GM21447 (cell line): Measurements from ENCODE around the gene CD96.
A peak's percentile ranks its signal among the peaks of the same experiment; 100 is the strongest.
"Not testable (repeated sequence)": the region's sequence is repeated elsewhere in the genome, so short reads cannot be mapped to it uniquely, and the experiment has no call there.

Experiments used
- ATAC-seq: cut with Tn5 transposase; IDR thresholded peaks from one replicate; pipeline ENCODE4 v1.9.1; 2021; ENCODE audit not compliant: unreplicated experiment

The CD96 gene

DNA sequence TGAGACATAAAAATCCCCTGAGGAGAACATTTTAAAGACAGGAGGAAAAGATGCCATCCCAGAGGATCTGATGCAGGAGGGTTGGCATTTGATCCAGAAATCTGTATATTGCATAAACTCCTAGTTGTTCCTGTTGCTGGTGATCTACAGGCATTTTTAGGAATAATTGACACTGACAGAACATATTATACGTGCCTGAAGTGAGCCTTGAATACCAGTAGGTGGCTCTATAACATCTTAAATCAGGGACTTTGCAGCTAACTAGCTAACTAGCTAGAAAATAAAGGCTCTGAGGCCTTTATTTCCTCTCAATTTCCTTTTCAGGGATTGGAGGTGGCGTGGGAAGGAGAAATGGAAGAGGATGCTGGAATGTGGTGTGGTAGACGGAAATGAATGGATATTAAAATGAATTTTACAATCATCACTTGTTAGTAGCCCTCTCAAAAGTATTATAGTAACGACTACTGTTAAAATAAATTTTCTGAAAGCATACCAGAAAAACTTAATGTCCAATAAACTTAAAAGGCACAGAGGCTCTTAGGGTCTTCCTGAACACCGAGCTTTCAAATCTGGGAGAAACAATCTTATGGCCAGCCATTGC is 127.0 kb downstream of the CD96 start:
- no peak for ATAC-seq

DNA sequence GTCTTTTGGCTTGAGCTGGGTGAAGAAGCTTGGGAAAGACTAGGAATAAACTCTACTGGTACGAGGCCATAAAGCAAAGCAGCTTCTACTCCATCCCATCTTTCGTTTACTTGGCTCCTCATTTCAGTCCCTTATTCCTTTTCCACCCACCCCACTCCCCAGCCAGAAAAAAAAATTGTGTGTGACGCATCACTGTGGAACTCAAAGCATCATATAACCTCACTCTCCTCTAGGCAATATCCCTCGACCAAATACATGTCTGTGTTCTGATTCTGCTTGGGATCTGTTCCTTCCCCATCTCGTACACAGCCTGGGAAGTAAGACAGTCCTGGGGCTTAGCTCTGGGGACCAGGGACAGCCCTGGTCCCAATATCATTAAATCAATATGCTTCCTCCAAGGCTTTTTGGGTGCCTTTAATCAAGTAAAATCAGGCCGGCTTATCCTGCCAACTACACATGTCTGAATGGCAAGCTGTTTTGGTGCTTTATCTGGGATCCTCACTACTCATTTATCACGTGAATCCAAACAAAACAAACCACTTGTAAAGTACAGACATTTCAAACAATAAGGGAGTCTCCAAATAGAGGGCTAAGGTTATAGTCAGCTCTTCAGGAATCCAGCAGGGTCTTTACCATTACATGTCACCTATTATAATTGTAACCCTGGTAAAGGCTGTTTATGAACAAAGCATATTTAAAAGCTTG is 128.1 kb downstream of the CD96 start:
- ATAC-seq, result no peak

DNA sequence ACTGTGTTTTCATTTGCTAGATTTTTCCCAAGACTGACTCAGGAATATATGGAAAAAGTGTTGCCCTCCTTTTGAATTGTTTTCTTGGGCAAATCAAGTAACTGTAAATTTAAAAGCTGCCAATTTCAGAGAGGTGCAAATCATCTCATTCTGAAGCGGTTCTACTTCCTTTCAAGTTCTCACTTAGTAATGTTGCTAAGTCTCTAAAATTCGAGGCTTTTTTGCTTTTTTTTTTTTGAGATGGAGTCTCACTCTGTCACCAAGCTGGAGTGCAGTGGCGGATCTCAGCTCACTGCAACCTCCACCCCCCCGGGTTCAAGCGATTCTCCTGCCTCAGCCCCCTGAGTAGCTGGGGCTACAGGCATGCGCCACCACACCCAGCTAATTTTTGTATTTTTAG is 130.5 kb downstream of the CD96 start:
- ATAC-seq, result not testable (repeated sequence)

DNA sequence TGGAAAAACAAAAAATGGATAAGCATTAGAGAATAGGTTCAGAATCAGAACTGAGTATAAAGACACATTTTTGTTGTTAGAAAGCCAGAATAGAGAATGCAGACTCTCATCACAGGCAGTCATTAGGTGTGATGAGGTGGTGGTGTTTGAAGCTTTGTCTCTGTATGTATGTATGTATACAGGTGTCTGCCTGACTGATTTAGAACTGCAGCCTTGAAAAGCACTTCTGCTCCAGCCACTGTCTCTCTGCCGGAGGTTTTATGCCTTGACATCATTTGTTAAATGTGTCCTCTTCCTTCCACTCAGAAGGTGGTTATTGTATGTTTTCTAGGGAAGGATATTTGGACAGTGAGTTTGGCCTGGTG is 133.8 kb downstream of the CD96 start:
- ATAC-seq, result no peak

DNA sequence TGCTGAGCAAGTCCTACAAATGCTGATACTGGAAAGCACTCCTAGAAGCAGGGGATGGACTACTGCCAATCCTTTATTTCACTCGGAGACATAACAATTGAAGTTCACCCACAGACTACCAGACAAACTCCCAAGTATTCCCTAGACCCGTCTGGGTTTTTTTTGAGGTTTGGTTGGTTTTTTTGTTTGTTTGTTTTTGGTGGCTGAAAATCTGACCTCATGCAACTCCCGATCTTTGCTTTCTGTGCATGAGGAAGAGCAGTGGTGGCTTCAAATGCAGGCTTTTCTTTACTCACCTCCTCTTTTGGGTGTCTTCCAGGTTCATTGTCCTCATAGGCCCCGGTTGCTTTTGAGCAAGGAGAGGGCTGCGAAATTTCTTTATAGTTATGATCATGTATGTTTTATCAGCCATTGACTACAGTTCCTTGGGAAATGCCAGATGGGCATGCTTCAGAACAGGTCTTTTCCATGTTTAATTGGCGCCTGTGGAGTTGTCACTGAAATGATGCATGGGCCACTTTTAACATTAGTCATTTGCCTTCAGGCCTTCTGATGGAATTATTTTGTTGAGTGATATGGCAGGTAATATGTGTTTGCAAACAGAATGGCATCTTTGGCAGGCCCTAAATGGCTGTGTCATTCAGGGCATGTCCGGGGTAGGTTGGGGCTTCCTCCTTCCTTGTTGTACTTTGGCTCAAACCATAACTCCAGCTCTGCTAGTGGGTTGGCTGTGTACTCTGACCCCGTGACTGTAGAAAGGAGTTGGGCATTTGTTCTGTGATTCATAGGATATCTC is 134.4 kb downstream of the CD96 start:
- peak; percentile 22 for ATAC-seq

DNA sequence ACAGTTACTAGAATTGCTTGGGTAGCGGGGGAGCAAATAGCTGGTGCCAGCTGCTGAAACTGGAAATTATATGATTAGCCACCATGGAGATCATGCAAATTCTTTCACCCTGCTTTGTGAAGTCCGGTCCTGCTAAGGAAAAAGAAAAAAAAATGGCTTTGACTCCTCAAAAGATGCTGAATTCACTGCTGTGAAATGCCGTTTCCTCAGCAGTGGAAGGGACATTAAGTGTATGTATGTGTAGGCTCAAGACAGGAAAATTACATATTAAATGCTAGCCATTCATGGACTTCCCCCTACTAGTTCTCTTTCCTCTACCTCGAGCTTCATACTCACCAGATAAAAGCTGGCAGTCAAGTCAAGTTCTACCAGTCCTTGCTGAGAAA is 135.0 kb downstream of the CD96 start:
- no peak for ATAC-seq

DNA sequence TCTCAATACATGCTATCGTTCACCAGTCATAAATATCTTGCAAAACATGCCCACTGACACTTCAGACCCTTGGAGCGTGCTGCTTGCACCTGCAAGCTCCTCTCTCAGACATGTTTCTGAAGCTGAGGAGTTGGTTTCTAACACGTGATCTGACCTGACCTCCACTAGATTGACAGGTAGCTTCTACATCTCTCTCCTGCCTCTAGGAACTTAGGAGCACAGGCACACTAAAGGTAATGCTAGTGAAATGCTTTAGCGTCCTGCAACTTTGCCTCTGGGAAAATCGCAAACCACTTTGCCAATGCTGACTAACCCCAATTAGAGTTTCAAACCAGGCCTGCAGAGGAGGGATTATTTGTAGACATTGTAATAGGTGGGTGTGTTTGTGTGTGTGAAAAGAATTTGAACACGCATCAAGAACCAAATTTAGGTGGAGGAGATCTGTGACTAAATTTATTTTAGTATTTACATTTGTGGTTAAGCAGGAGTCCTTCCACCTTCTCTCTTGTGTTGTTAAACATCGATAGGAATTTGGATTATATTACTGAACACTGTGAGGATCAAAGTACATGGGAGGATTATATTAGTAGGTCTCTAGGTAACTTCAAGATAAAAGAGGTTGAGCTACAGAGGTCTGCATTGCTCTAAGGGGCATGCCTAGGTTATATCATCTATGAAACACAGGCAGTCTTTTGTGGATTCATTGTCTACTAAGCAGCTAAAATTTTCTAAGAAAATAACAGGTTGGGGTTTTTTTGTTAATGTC is 139.8 kb downstream of the CD96 start:
- no peak for ATAC-seq

DNA sequence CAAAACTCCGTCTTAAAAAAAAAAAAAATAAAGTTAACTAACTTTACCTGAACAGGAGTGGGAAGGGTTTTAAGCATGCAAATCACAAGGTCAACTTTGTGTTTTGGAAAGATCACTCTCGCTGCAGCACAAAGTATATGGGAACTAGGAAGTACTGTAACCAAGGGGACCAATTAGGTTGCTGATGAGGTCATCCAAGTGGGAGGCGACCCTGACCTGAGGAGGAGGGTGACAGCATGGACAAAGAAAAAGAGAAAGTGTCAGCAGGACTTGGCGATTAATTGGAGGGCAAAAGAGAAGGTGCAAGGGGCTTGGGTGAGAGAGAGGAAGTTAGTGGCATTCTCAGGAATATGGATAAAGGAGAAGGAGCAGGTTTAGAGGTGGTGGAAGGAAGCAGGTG is 142.6 kb downstream of the CD96 start:
- no peak for ATAC-seq

DNA sequence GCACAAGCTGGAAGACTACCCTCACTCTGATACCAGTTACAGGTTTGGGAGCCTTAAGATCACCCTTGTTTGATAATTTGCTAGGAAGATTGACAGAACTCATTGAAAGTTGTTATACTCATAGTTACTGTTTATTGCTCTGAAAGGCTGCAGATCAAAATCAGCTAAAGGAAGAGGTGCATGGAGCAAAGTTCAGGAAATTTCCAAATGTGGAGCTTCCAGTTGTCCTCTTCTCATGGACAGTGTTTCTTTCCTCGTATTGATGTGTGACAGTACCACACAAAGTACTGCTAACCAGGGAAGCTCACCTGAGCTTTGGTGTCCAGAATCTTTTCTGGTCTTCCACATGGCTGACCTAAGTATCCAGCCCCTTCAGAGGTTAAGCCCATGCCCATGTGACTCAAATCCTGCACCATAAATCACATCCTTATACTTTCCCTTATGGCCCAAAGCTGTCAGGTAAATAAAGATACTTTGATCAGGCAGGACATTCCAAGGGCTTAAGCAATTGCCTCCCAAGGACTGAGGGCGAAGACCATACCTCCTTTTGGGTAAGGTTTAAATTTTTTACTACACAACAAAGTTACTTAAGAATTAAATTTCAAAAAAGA is 146.3 kb downstream of the CD96 start:
- no peak for ATAC-seq

DNA sequence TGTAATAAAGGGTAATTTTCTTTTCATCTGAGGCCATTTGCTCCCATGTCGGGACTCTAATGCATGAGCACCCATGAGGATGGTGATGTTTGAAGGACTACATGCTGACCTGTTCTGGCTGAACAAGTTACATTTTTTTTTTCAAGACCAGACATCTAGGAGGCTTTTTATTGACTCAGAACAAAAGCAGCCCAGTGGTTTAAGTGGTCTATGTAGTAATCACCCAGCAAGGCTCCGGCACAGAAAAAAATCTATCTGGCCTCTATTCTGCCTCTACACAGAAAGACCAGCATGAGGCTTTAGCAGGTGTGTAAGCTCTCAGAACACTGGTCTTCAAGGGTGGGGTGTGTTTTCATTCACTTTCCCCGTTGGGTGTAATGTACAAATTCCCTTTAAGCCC is 148.2 kb downstream of the CD96 start:
- peak; percentile 59 for ATAC-seq

DNA sequence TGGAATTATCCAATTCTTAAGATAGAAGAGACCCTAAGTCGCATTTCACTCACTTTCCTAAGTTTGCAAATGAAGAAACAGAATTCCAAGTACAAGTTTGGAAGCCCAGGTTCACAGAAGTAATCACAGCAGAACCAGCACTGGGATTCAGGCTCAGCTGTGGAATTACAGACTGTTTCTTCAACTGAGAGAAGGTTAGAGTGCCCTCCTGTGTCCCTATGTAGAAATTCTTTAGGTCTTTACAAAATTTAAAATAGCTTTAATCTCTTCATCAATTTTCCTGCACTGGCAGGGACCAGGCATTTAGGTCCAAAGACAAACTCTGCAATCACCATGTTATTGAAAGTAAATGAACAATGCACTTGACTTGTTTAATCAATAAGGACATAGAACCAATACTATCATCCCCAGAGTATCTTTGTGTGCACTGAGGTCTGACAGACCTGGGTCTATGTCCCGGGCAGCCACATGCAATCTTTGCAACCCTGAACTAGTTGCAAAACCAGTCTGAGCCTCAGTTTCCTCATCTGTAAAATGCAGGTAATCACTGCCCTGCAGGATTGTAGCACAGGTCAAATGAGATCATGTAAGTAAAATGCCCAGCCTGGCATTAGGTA is 149.4 kb downstream of the CD96 start:
- ATAC-seq, result no peak

DNA sequence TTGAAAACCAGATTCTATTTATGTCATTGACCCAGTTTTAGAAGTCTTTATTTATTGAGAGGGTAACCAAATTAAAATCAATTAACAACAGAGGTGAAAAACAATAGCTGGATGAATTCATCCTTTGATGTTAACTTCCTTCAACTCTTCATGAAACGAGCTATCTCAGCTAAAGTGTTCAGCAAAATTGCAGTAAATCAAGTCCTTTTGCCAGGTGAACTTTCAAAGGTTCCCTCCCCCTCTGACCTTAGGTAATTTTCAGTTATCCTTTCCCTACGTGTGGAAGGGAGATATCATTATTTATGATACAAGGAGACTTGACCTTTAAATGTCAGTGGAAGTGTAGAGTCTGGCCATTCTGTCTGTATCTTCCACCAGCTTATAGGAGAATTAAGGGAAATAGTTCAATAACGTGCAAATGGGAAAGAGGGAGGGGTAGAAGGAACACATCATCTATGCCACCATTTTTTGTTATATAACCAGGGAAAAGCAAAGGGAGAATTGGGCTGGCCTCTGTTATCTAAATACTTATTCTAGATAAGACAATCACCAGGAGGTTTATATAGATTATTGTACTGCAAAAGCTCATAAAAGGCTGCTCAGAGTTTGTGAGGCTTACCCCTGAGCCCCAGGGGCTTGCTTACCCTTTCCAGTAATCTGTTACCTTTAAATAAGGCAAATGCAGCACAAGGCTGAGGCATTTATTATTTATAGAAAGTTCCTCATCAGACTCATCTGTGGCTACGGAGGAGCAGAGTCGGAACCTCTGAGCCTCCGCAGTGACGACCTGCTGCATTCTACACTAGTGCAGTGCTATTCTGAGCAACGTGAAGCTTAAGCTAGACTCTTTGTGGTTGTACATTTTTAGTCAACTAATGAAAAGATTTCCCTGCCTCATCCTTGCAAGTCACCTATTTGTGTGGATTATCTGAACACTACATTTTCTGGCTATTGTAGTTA is 150.9 kb downstream of the CD96 start:
- ATAC-seq, result peak; percentile 38

DNA sequence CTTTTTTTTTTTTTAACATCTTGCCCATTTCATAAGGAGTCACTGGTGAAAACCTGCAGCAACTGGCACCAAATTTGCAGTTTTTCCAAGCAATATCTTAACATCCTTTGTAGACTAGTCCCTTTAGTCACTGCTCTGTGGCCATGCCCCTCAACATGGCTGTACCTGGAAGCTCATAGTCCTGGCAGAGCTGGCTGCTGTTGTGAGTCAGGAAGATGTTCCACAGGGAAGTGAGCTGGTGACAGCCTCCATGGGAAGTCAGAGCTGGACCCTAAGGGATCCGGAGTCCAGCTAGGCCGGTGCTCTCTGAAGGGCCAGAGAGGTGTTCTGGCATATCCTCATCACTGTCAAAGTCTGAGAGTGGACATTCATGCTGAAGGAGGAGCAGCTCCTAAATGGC is 152.5 kb downstream of the CD96 start:
- no peak for ATAC-seq

DNA sequence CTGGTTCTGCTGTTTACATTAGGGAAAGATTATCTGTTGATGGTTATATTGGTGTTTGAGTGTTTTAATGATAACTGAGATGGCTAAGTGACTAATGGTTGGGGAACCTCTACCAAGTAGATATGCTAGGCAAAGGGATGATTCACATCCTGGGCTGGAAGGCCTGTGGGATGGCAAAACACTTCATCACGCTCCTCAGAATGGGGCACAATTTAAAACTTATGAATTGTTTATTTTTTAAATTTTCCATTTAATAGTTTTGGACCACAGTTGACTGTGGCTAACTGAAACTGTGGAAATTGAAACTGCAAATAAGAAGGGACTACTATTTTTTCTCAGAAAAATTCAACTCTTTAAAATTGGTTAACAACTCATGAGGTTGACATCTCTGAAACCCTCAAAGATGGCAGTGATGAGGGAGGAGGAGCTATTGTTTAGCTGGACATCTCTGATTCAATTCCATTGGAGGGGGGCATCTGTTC is 153.7 kb downstream of the CD96 start:
- ATAC-seq, result no peak

DNA sequence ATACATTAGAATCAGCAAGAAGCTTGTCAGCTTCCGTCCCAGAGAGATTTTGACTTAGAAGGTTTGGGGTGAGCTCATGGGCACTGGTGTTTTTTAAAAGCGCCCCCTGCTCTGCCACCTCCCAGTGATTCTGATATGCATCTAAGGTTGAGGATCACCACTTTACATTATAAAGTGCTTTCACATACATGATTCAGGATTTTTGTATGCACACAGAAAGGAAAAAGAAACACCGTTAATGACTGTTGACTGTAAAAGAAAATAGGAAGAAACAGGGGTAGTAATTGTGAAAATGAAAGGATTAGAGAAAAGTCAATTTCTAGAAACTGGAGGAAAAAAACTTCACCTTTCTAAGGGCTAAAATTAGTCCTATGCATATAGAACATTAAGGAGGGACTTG is 158.1 kb downstream of the CD96 start:
- peak; percentile 75 for ATAC-seq

DNA sequence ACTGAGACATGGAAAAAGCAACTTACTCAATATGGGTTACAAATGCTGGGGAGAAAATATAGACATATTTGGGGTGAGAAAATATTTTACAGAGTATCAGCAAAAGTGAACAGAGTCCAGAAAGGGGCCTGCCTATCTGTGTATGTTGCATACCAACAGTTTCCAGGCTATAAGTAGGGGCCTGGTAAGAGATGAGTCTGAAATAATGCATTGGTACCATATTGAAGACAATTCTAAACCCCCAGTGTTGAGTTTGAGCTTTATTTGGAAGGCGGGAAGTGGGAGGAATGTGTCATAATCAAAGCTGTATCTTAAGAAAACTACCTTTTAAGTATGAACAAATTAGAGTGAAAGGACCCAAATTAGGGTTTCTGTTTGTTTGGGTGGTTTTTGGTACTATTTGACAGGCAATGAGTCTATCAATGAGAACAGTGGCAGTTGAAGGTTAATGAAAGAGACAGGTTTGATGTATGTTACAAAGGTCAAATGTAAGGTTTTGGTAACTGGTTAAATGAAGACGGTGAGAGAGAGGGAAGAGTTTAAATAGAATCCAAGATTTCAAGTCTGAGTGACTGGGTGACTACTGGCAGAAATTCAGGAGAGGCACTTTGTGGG is 159.4 kb downstream of the CD96 start:
- ATAC-seq, result no peak
